ENCODE data around the gene DCLK2. TPM values are rescaled to one million over a fixed set of nuclear protein-coding genes. Genes with fewer than 3 reads are reported as not detected.

Gene DCLK2
- total and polyA plus RNA-seq, 2 of the 13 experiments (the other 11 are each of a cell fraction or from before 2014, with no cell fraction given), result not detected

- TF ChIP-seq FOSL1 (CRISPR knock-in tag; IDR thresholded peaks at IDR 0.05; ENCODE audit: borderline replicate concordance) (peak; percentile 78; the same call in 1 of the 2 replicates), ZNF780A (CRISPR knock-in tag; IDR thresholded peaks at IDR 0.05) (no peak), FOXA3 (CRISPR knock-in tag; IDR thresholded peaks at IDR 0.05) (peak; percentile 85), ZNF407 (CRISPR knock-in tag; IDR thresholded peaks at IDR 0.05; ENCODE audit: not compliant biosample characterization) (no peak), AHDC1 (CRISPR knock-in tag; IDR thresholded peaks at IDR 0.05; ENCODE audit: borderline replicate concordance) (peak; percentile 57; the same call in 1 of the 2 replicates), JUND (CRISPR knock-in tag; IDR thresholded peaks at IDR 0.05) (peak; percentile 58; the same call in 1 of the 2 replicates), TEAD3 (CRISPR knock-in tag; optimal IDR thresholded peaks at IDR 0.05; ENCODE audit: borderline replicate concordance) (peak; percentile 64), SALL2 (CRISPR knock-in tag; IDR thresholded peaks at IDR 0.05) (no peak), ARID3A (IDR thresholded peaks at IDR 0.05; ENCODE audit: low read depth, low read length) (peak; percentile 68)
These were observed 41.2 kb downstream of the DCLK2 start (continued) for GRCh38 chr4:150119492-150119891.
